SK-N-SH treated with all-trans-retinoic acid at 6 μM for 48 hours (cell line): ENCODE measurements around the gene CCDC30.

ENCODE experiments used
- CREB5 ChIP-seq: fragments of 250-450 bp; sonication (Bioruptor Pico); IDR thresholded peaks from 2 replicates; pipeline ENCODE4 v1.5.1; 2020; ENCODE audit warnings: low read depth, mild to moderate bottlenecking, moderate library complexity
- OSR1 ChIP-seq: fragments of 250-450 bp; sonication (Bioruptor Pico); IDR thresholded peaks from 2 replicates; pipeline ENCODE4 v1.8.0; 2022; ENCODE audit warnings: moderate library complexity, mild to moderate bottlenecking, inconsistent platforms
- TOX ChIP-seq: fragments of 250-450 bp; sonication (Bioruptor Pico); IDR thresholded peaks from 2 replicates; pipeline ENCODE4 v1.8.0; 2021; ENCODE audit warnings: mild to moderate bottlenecking, moderate library complexity, borderline replicate concordance

GRCh38 chr1:42682739-42683531 lies 219.8 kb downstream of the CCDC30 start:
- TF ChIP-seq OSR1 (CRISPR knock-in tag): no peak
- TF ChIP-seq TOX (CRISPR knock-in tag): no peak
- TF ChIP-seq CREB5: no peak
